Measurements from ENCODE around the gene TCEA2. TPM values are rescaled to one million over a fixed set of nuclear protein-coding genes. Genes with fewer than 3 reads are reported as not detected.

TCEA2 gene
- total and polyA plus RNA-seq, 2 of the 13 experiments (the other 11 are each of a cell fraction or from before 2014, with no cell fraction given): 28.1 to 33.7 TPM

GRCh38 chr20:64053841-64054661 is 8.9 kb upstream of the TCEA2 start (continued):
- TF ChIP-seq HMGXB3 (CRISPR knock-in tag; IDR thresholded peaks at IDR 0.05; ENCODE audit: borderline replicate concordance) (peak; percentile 50; the same call in 1 of the 2 replicates), ZNF317 (CRISPR knock-in tag; IDR thresholded peaks at IDR 0.05) (0 out of 2 replicates have a peak, but pooled peaks have one; percentile 34), ZSCAN30 (CRISPR knock-in tag; IDR thresholded peaks at IDR 0.05) (no peak), ZNF740 (CRISPR knock-in tag; IDR thresholded peaks at IDR 0.05) (peak; percentile 89; the same call in 1 of the 2 replicates), RBAK (CRISPR knock-in tag; IDR thresholded peaks at IDR 0.05) (0 out of 2 replicates have a peak, but pooled peaks have one; percentile 37), MTERF4 (CRISPR knock-in tag; IDR thresholded peaks at IDR 0.05) (no peak), POLR2AphosphoS5 (IDR thresholded peaks at IDR 0.05; ENCODE audit: low read depth, low read length) (peak; percentile 73), KDM6A (CRISPR knock-in tag; IDR thresholded peaks at IDR 0.05; ENCODE audit: low read depth) (peak; percentile 29; the same call in 1 of the 2 replicates), PPARG (CRISPR knock-in tag; conservative IDR thresholded peaks at IDR 0.05) (peak; percentile 70), ZNF678 (CRISPR knock-in tag; IDR thresholded peaks at IDR 0.05) (no peak), HOXA7 (CRISPR knock-in tag; IDR thresholded peaks at IDR 0.05) (no peak), SAFB2 (CRISPR knock-in tag; IDR thresholded peaks at IDR 0.05; ENCODE audit: borderline replicate concordance, low read depth) (no peak; the same call in 1 of the 2 replicates), ZNF333 (CRISPR knock-in tag; IDR thresholded peaks at IDR 0.05; ENCODE audit: borderline replicate concordance) (0 out of 2 replicates have a peak, but pooled peaks have one; percentile 50), IKZF1 (IDR thresholded peaks at IDR 0.05) (no peak), HMGXB4 (CRISPR knock-in tag; IDR thresholded peaks at IDR 0.05; ENCODE audit: borderline replicate concordance in 1 of 2, low read depth in 1 of 2) (peak; percentile 94 to 95; a peak in 3 of 4 replicates), ZNF431 (CRISPR knock-in tag; IDR thresholded peaks at IDR 0.05; ENCODE audit: borderline replicate concordance, low read depth) (peak; percentile 74; the same call in 1 of the 2 replicates), KAT8 (CRISPR knock-in tag; IDR thresholded peaks at IDR 0.05) (peak; percentile 88), DPF2 (CRISPR knock-in tag; IDR thresholded peaks at IDR 0.05; ENCODE audit: borderline replicate concordance, low read depth) (no peak), BCL6 (CRISPR knock-in tag; IDR thresholded peaks at IDR 0.05) (peak; percentile 51), RORA (CRISPR knock-in tag; IDR thresholded peaks at IDR 0.05) (no peak), ZNF792 (CRISPR knock-in tag; IDR thresholded peaks at IDR 0.05) (peak; percentile 76)
